Liver (tissue), 9 donors: ENCODE results near the gene TNFRSF1B. TPM values are rescaled to one million over a fixed set of nuclear protein-coding genes. Genes with fewer than 3 reads are reported as not detected.
A peak's percentile ranks its signal among the peaks of the same experiment; 100 is the strongest.

Experiments used
- DNase-seq: peaks from one replicate; pipeline ENCODE4 v3.0.0-alpha.2; 2017; ENCODE audit warnings: low spot score
- H3K27ac ChIP-seq, 2 donors: one replicate each; pipeline ENCODE4 v1.7.0; 2013; ENCODE audit warnings: inconsistent platforms in 2 of 2, low read length in 2 of 2, control low read depth in 1 of 2, low read depth in 1 of 2, mild to moderate bottlenecking in 1 of 2
- H3K27me3 ChIP-seq, 4 donors: one replicate each; pipeline versions ENCODE4 v1.6.1 to v1.7.0; 2013; ENCODE audit warnings: low read length in 3 of 4, inconsistent platforms in 1 of 4, mild to moderate bottlenecking in 1 of 4, moderate library complexity in 1 of 4; ENCODE audit not compliant: control insufficient read depth in 4 of 4, insufficient read depth in 4 of 4
- H3K36me3 ChIP-seq, 4 donors: one replicate each; pipeline versions ENCODE4 v1.6.1 to v1.7.0; 2013; ENCODE audit warnings: low read length in 3 of 4, mild to moderate bottlenecking in 3 of 4, low read depth in 1 of 4, moderate library complexity in 1 of 4; ENCODE audit not compliant: control insufficient read depth in 4 of 4, insufficient read depth in 3 of 4
- H3K4me1 ChIP-seq, 4 donors: one replicate each; pipeline versions ENCODE4 v1.6.1 to v1.7.0; 2013; ENCODE audit warnings: low read length in 3 of 4, mild to moderate bottlenecking in 3 of 4, moderate library complexity in 1 of 4; ENCODE audit not compliant: control insufficient read depth in 4 of 4, insufficient read depth in 4 of 4
- H3K4me3 ChIP-seq, 3 donors: one replicate each; pipeline versions ENCODE4 v1.6.1 to v1.7.0; 2013; ENCODE audit warnings: low read length in 3 of 3, control low read depth in 1 of 3, low read depth in 1 of 3, mild to moderate bottlenecking in 1 of 3
- H3K9ac ChIP-seq, 2 donors: one replicate each; pipeline ENCODE4 v1.7.0; 2013; ENCODE audit warnings: low read length in 2 of 2, mild to moderate bottlenecking in 2 of 2, moderate library complexity in 2 of 2, control low read depth in 1 of 2, low read depth in 1 of 2
- H3K9me3 ChIP-seq, 4 donors: one replicate each; pipeline versions ENCODE4 v1.6.1 to v1.7.0; 2013; ENCODE audit warnings: low read length in 3 of 4; ENCODE audit not compliant: control insufficient read depth in 4 of 4
- EGR1 ChIP-seq, 2 donors: IDR thresholded peaks; 2 replicates each; pipeline ENCODE4 v1.6.1; 2016 to 2018; ENCODE audit warnings: antibody characterized with exemption in 2 of 2, low read depth in 2 of 2
- FOXA1 ChIP-seq: IDR thresholded peaks from 2 replicates; pipeline ENCODE4 v1.6.1; 2016; ENCODE audit warnings: antibody characterized with exemption
- FOXA2 ChIP-seq: IDR thresholded peaks from 2 replicates; pipeline ENCODE4 v1.6.1; 2016; ENCODE audit warnings: antibody characterized with exemption
- GABPA ChIP-seq, 2 donors: IDR thresholded peaks in 1 of 2; conservative IDR thresholded peaks in 1 of 2; 2 replicates each; pipeline ENCODE4 v1.6.1; 2016; ENCODE audit warnings: antibody characterized with exemption in 2 of 2, mild to moderate bottlenecking in 1 of 2, moderate library complexity in 1 of 2
- HNF4A ChIP-seq, 2 donors: conservative IDR thresholded peaks; 2 replicates each; pipeline ENCODE4 v1.6.1; 2016; ENCODE audit warnings: antibody characterized with exemption in 2 of 2, mild to moderate bottlenecking in 2 of 2
- HNF4G ChIP-seq: IDR thresholded peaks from 2 replicates; pipeline ENCODE4 v1.6.1; 2016; ENCODE audit warnings: antibody characterized with exemption
- JUND ChIP-seq, 2 donors: IDR thresholded peaks; 2 replicates each; pipeline ENCODE4 v1.6.1; 2016; ENCODE audit warnings: antibody characterized with exemption in 2 of 2
- NR2F2 ChIP-seq: IDR thresholded peaks from 2 replicates; pipeline ENCODE4 v1.6.1; 2016; ENCODE audit warnings: antibody characterized with exemption
- RAD21 ChIP-seq, 2 donors: IDR thresholded peaks; 2 replicates each; pipeline ENCODE4 v1.6.1; 2016; ENCODE audit warnings: antibody characterized with exemption in 2 of 2, mild to moderate bottlenecking in 2 of 2
- RXRA ChIP-seq, 2 donors: IDR thresholded peaks; 2 replicates each; pipeline ENCODE4 v1.6.1; 2017 to 2018; ENCODE audit warnings: antibody characterized with exemption in 2 of 2, mild to moderate bottlenecking in 1 of 2
- SP1 ChIP-seq: IDR thresholded peaks from 2 replicates; pipeline ENCODE4 v1.6.1; 2018; ENCODE audit warnings: antibody characterized with exemption, mild to moderate bottlenecking
- TAF1 ChIP-seq: conservative IDR thresholded peaks from 2 replicates; pipeline ENCODE4 v1.6.1; 2016; ENCODE audit warnings: antibody characterized with exemption, mild to moderate bottlenecking
- YY1 ChIP-seq: IDR thresholded peaks from 2 replicates; pipeline ENCODE4 v1.6.1; 2016; ENCODE audit warnings: antibody characterized with exemption, mild to moderate bottlenecking
- WGBS: extraction: QIAGEN DNeasy Blood & Tissue Kit; methylation state at CpG from one replicate; pipeline ENCODE4 v1.1.7; 2013; 5-methylcytosine and 5-hydroxymethylcytosine counted together
- polyA plus RNA-seq, 2 donors: library from polyadenylated mRNA; stranded (reverse) in 1 of 2; unstranded in 1 of 2; fragments of 200-250 nt in 1 of 2; fragments of >200 nt in 1 of 2; fragmentation: Nextera tagmentation in 1 of 2; extraction: Ambion mirVana in 1 of 2; gene quantifications; one replicate each; pipeline versions ENCODE4 v1.2.1 to v1.2.3, GENCODE V29; 2013 to 2015
- total RNA-seq, 2 donors: library from RNA; depleted of rRNA; stranded (reverse); fragments of >200 nt; gene quantifications; one replicate each; pipeline ENCODE4 v1.2.3, GENCODE V29; 2014
- TF ChIP-seq, protein P1 (sequence below): IDR thresholded peaks from 2 replicates; pipeline ENCODE4 v1.6.1; 2016; ENCODE audit warnings: antibody characterized with exemption
- TF ChIP-seq, protein P2 (sequence below): fragments of 150-350 bp; IDR thresholded peaks from 2 replicates; pipeline ENCODE4 v1.5.1; 2017; ENCODE audit warnings: improper control_type of control experiment, low read depth, low read length; ENCODE audit not compliant: missing input control
- TF ChIP-seq, protein P3 (sequence below): IDR thresholded peaks from 2 replicates; pipeline ENCODE4 v1.6.1; 2016; ENCODE audit warnings: antibody characterized with exemption
- TF ChIP-seq, protein P4 (sequence below): IDR thresholded peaks from 2 replicates; pipeline ENCODE4 v1.6.1; 2016; ENCODE audit warnings: antibody characterized with exemption
- TF ChIP-seq, protein P5 (sequence below): IDR thresholded peaks from 2 replicates; pipeline ENCODE4 v1.6.1; 2016; ENCODE audit warnings: antibody characterized with exemption, mild to moderate bottlenecking
- donor health status: healthy.
- donor health status: healthy.
- donor health status: healthy.
- donor health status: healthy.
- donor health status: healthy.

Gene TNFRSF1B
- total and polyA plus RNA-seq, 4 donors = 7.2 to 19.6 (median 16.5) TPM

DNA sequence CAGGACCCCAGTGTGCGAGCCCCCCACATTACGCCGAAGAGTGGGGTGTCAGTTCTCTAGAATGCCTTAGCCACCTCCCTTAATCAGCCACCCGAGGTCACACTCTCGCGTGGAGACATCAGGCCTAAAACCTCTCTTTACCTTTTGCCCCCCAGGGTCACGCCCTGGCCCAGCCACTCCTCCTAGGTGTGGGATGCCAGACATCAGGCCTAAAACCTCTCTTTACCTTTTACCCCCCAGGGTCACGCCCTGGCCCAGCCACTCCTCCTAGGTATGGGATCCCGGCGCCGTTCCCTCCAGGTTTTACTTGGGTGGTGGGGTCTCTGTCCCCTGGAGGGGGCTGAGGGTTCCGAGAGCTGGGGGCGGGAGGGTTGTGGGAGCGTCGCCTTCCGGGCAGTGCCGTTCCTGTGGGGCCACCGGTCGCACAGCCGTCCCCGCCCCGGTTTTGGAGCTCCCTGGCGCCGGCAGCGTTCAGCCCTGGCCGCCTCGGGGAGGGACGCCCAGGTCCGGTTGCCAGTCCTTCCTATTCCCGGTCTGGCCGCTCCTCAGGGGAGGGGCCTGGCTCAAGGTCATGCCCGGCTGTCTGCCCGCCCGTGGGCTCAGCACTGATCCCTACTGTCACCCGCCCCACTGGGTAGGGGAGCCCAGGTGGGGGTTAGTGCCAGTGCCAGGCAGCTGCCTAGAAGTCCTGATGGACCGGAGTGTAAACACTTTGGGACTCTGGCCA, 63.9 kb downstream of the TNFRSF1B start (continued):
- TF ChIP-seq RXRA (IDR thresholded peaks at IDR 0.05) = peak; percentile 65 to 67

DNA sequence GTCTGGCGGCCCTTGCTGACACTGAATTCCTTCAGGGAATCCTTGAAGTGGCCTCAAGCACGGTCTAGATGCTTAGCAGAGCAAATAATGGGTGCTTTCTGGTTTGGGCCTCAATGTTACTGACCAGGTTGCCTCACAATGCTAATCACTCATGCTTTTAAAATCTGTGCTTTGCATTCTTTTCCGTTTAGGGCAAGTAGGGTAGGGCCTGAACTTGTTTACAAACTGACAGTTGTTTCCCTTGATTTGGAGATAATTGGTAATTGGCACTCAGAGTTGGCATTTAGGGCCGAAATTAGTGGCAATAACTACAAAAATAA, 64.4 kb downstream of the TNFRSF1B start:
- no peak for DNase-seq
- no peak for TF ChIP-seq FOXA1
- no peak for TF ChIP-seq TAF1
- TF ChIP-seq RAD21 (IDR thresholded peaks at IDR 0.05) = no peak
- TF ChIP-seq, protein P1, sequence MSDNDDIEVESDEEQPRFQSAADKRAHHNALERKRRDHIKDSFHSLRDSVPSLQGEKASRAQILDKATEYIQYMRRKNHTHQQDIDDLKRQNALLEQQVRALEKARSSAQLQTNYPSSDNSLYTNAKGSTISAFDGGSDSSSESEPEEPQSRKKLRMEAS = no peak
- no peak for TF ChIP-seq GABPA (IDR thresholded peaks at IDR 0.05 in 1 of 2, conservative IDR thresholded peaks at IDR 0.05 in 1 of 2)
- no peak for TF ChIP-seq SP1
- TF ChIP-seq, protein P2, sequence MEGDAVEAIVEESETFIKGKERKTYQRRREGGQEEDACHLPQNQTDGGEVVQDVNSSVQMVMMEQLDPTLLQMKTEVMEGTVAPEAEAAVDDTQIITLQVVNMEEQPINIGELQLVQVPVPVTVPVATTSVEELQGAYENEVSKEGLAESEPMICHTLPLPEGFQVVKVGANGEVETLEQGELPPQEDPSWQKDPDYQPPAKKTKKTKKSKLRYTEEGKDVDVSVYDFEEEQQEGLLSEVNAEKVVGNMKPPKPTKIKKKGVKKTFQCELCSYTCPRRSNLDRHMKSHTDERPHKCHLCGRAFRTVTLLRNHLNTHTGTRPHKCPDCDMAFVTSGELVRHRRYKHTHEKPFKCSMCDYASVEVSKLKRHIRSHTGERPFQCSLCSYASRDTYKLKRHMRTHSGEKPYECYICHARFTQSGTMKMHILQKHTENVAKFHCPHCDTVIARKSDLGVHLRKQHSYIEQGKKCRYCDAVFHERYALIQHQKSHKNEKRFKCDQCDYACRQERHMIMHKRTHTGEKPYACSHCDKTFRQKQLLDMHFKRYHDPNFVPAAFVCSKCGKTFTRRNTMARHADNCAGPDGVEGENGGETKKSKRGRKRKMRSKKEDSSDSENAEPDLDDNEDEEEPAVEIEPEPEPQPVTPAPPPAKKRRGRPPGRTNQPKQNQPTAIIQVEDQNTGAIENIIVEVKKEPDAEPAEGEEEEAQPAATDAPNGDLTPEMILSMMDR = no peak
- no peak for TF ChIP-seq NR2F2
- TF ChIP-seq EGR1 (IDR thresholded peaks at IDR 0.05; ENCODE audit: low read depth in 2 of 2) = no peak
- no peak for TF ChIP-seq JUND (IDR thresholded peaks at IDR 0.05)
- no peak for TF ChIP-seq HNF4G
- TF ChIP-seq, protein P3, sequence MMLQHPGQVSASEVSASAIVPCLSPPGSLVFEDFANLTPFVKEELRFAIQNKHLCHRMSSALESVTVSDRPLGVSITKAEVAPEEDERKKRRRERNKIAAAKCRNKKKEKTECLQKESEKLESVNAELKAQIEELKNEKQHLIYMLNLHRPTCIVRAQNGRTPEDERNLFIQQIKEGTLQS = no peak
- Histone ChIP-seq H3K27ac (peak overlapping the region; percentile 92 to 95), H3K4me3 (peak overlapping the region; percentile 91 to 100 (median 94)), H3K27me3 (no peaks in the 10 kb centered on the region), H3K9me3 (no peaks in the 10 kb centered on the region), H3K4me1 (peaks cover 7 to 19% (median 14%) of the 10 kb centered on the region in 4 donors), H3K36me3 (peaks cover 0 to 10% (median 4%) of the 10 kb centered on the region in 4 donors), H3K9ac (peak overlapping the region; percentile 27 to 66)
- WGBS = 15% methylated on average over 4 of the region's 4 CpGs

DNA sequence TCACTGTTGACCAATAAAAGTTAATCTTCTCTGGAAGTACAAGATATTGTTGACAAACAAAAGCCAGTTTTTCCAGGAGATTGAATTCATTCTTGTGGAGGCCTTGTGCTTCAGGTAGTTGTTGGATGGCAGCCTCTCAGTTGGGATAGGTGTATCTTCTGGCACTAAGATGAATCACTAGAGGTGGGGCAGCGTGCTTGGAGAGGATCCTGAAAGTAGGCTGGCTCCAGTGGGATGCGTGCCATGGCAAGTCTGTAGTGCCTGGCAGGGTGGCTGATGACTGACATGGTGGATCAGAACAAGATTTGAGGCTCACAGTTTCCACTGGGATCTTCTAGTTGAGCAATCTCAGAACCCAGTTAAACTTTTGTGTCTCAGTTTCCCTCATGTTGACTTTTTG, 65.4 kb downstream of the TNFRSF1B start:
- 36% methylated on average over 2 of the region's 2 CpGs for WGBS
- H3K4me1 ChIP-seq = peaks cover 7 to 19% (median 14%) of the 10 kb centered on the region in 4 donors
- H3K36me3 ChIP-seq = peaks cover 0 to 13% (median 6%) of the 10 kb centered on the region in 4 donors
- H3K9ac ChIP-seq = no peak overlapping the region
- H3K27me3 ChIP-seq = no peaks in the 10 kb centered on the region
- no peak overlapping the region for H3K27ac ChIP-seq
- no peaks in the 10 kb centered on the region for H3K9me3 ChIP-seq
- DNase-seq = no peak
- no peak overlapping the region for H3K4me3 ChIP-seq
- TF ChIP-seq RXRA (IDR thresholded peaks at IDR 0.05) = no peak
- no peak for TF ChIP-seq RAD21 (IDR thresholded peaks at IDR 0.05)
- TF ChIP-seq HNF4A (conservative IDR thresholded peaks at IDR 0.05) = no peak
- no peak for TF ChIP-seq FOXA2
- TF ChIP-seq, protein P3 = no peak
- no peak for TF ChIP-seq JUND (IDR thresholded peaks at IDR 0.05)
- TF ChIP-seq TAF1 = no peak
- TF ChIP-seq HNF4G = no peak
- TF ChIP-seq, protein P1 = no peak
- TF ChIP-seq, protein P4, sequence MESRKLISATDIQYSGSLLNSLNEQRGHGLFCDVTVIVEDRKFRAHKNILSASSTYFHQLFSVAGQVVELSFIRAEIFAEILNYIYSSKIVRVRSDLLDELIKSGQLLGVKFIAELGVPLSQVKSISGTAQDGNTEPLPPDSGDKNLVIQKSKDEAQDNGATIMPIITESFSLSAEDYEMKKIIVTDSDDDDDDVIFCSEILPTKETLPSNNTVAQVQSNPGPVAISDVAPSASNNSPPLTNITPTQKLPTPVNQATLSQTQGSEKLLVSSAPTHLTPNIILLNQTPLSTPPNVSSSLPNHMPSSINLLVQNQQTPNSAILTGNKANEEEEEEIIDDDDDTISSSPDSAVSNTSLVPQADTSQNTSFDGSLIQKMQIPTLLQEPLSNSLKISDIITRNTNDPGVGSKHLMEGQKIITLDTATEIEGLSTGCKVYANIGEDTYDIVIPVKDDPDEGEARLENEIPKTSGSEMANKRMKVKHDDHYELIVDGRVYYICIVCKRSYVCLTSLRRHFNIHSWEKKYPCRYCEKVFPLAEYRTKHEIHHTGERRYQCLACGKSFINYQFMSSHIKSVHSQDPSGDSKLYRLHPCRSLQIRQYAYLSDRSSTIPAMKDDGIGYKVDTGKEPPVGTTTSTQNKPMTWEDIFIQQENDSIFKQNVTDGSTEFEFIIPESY = no peak
- TF ChIP-seq, protein P2 = no peak
- no peak for TF ChIP-seq EGR1 (IDR thresholded peaks at IDR 0.05; ENCODE audit: low read depth in 2 of 2)
- no peak for TF ChIP-seq NR2F2
- TF ChIP-seq GABPA (IDR thresholded peaks at IDR 0.05 in 1 of 2, conservative IDR thresholded peaks at IDR 0.05 in 1 of 2) = no peak
- no peak for TF ChIP-seq YY1
- TF ChIP-seq, protein P5, sequence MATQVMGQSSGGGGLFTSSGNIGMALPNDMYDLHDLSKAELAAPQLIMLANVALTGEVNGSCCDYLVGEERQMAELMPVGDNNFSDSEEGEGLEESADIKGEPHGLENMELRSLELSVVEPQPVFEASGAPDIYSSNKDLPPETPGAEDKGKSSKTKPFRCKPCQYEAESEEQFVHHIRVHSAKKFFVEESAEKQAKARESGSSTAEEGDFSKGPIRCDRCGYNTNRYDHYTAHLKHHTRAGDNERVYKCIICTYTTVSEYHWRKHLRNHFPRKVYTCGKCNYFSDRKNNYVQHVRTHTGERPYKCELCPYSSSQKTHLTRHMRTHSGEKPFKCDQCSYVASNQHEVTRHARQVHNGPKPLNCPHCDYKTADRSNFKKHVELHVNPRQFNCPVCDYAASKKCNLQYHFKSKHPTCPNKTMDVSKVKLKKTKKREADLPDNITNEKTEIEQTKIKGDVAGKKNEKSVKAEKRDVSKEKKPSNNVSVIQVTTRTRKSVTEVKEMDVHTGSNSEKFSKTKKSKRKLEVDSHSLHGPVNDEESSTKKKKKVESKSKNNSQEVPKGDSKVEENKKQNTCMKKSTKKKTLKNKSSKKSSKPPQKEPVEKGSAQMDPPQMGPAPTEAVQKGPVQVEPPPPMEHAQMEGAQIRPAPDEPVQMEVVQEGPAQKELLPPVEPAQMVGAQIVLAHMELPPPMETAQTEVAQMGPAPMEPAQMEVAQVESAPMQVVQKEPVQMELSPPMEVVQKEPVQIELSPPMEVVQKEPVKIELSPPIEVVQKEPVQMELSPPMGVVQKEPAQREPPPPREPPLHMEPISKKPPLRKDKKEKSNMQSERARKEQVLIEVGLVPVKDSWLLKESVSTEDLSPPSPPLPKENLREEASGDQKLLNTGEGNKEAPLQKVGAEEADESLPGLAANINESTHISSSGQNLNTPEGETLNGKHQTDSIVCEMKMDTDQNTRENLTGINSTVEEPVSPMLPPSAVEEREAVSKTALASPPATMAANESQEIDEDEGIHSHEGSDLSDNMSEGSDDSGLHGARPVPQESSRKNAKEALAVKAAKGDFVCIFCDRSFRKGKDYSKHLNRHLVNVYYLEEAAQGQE = no peak
- no peak for TF ChIP-seq FOXA1
- TF ChIP-seq SP1 = no peak
